GM10266 (cell line): ENCODE measurements around the gene C6orf89.

Experiments used
- DNase-seq: peaks from one replicate; pipeline ENCODE4 v3.0.0; 2012; ENCODE audit errors: extremely low spot score
- CTCF ChIP-seq: IDR thresholded peaks from 2 replicates; pipeline ENCODE4 v1.5.1; 2012; ENCODE audit warnings: mild to moderate bottlenecking, low read depth; ENCODE audit not compliant: control insufficient read depth, insufficient read depth; ENCODE audit errors: missing control alignments

The C6orf89 gene

GRCh38 chr6:36971921-36972673 is 86.3 kb downstream of the C6orf89 start:
- no peak for DNase-seq
- no peak for TF ChIP-seq CTCF

GRCh38 chr6:36973190-36973589 is 87.4 kb downstream of the C6orf89 start:
- no peak for TF ChIP-seq CTCF

GRCh38 chr6:36973647-36974046 is 87.9 kb downstream of the C6orf89 start:
- no peak for TF ChIP-seq CTCF
- no peak for DNase-seq

More at GRCh38 chr6:36973190-36973589, 87.4 kb downstream of the C6orf89 start:
- no peak for DNase-seq

GRCh38 chr6:36975231-36976006 is 89.7 kb downstream of the C6orf89 start:
- no peak for TF ChIP-seq CTCF
- DNase-seq: no peak

GRCh38 chr6:36976007-36976264 is 90.2 kb downstream of the C6orf89 start:
- no peak for DNase-seq
- no peak for TF ChIP-seq CTCF

GRCh38 chr6:36976509-36976908 is 90.8 kb downstream of the C6orf89 start:
- TF ChIP-seq CTCF: no peak
- no peak for DNase-seq

GRCh38 chr6:36976931-36977330 is 91.2 kb downstream of the C6orf89 start:
- no peak for TF ChIP-seq CTCF
- no peak for DNase-seq
